Erythroblast (primary cell): Measurements from ENCODE around the gene PTPN9.

ENCODE experiments used
- GATA1 ChIP-seq: IDR thresholded peaks from 2 replicates; pipeline ENCODE4 v1.6.1; 2011; ENCODE audit warnings: low read depth, mild to moderate bottlenecking, control low read depth, low read length, moderate library complexity
- POLR2A ChIP-seq: IDR thresholded peaks from 2 replicates; pipeline ENCODE4 v1.6.1; 2011; ENCODE audit warnings: mild to moderate bottlenecking, low read length

- TF ChIP-seq POLR2A (no peak), GATA1 (no peak)
Measured at GRCh38 chr15:75420698-75421097, 158.4 kb downstream of the PTPN9 start.
